Activated naive CD8-positive, alpha-beta T cell treated with anti-CD3 and anti-CD28 coated beads, Interleukin-2, amount 50 U/mL, for 24 hours (primary cell): ENCODE measurements around the gene URI1.
"Not testable (repeated sequence)": the region's sequence is repeated elsewhere in the genome, so short reads cannot be mapped to it uniquely, and the experiment has no call there.

Experiments used
- ATAC-seq: fragments of 150-1000 bp; cut with Tn5 transposase; one replicate; pipeline ENCODE4 v1.10.0; 2021
- DNase-seq: peaks from one replicate; pipeline ENCODE4 v3.0.0; 2021
- H3K27ac Mint-ChIP-seq: one replicate; pipeline ENCODE4 v1.8.0; 2021; ENCODE audit warnings: mild to moderate bottlenecking, mixed read lengths
- H3K27me3 Mint-ChIP-seq: one replicate; pipeline ENCODE4 v1.8.0; 2021; ENCODE audit warnings: mixed read lengths
- H3K36me3 Mint-ChIP-seq: one replicate; pipeline ENCODE4 v1.8.0; 2021; ENCODE audit warnings: low read depth, mixed read lengths
- H3K4me1 Mint-ChIP-seq: one replicate; pipeline ENCODE4 v1.8.0; 2021; ENCODE audit warnings: mixed read lengths
- H3K4me3 Mint-ChIP-seq: one replicate; pipeline ENCODE4 v1.8.0; 2021; ENCODE audit warnings: mild to moderate bottlenecking, moderate library complexity, mixed read lengths
- H3K9me3 Mint-ChIP-seq: one replicate; pipeline ENCODE4 v1.8.0; 2021; ENCODE audit warnings: mixed read lengths

Gene URI1

GRCh38 chr19:30036154-30037129 lies 94.4 kb downstream of the URI1 start:
- no peaks in the 10 kb centered on the region for H3K4me1 Mint-ChIP-seq
- no peaks in the 10 kb centered on the region for H3K27me3 Mint-ChIP-seq
- DNase-seq (no peak), ATAC-seq (no peak)
- peaks cover 69% of the 10 kb centered on the region for H3K9me3 Mint-ChIP-seq
- no peak overlapping the region for H3K4me3 Mint-ChIP-seq
- no peak overlapping the region for H3K27ac Mint-ChIP-seq
- peaks cover 85% of the 10 kb centered on the region for H3K36me3 Mint-ChIP-seq

DNA sequence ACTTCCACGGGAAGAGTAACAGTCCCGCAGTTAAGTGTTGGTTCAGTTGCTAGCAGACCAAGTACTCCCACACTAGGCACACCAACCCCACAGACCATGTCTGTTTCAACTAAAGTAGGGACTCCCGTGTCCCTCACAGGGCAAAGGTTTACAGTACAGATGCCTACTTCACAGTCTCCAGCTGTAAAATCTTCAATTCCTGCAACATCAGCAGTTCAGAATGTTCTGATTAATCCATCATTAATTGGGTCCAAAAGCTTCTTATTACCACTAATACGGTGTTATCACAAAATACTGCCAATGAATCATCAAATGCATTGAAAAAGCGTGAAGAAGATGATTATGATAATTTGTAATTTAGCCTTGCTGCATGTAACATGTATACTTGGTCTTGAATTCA lies 95.8 kb downstream of the URI1 start:
- no peak overlapping the region for H3K27ac Mint-ChIP-seq
- no peak for ATAC-seq
- H3K4me3 Mint-ChIP-seq: no peak overlapping the region
- peaks cover 81% of the 10 kb centered on the region for H3K36me3 Mint-ChIP-seq
- peaks cover 60% of the 10 kb centered on the region for H3K9me3 Mint-ChIP-seq
- no peaks in the 10 kb centered on the region for H3K27me3 Mint-ChIP-seq
- no peak for DNase-seq
- peaks cover 7% of the 10 kb centered on the region for H3K4me1 Mint-ChIP-seq

DNA sequence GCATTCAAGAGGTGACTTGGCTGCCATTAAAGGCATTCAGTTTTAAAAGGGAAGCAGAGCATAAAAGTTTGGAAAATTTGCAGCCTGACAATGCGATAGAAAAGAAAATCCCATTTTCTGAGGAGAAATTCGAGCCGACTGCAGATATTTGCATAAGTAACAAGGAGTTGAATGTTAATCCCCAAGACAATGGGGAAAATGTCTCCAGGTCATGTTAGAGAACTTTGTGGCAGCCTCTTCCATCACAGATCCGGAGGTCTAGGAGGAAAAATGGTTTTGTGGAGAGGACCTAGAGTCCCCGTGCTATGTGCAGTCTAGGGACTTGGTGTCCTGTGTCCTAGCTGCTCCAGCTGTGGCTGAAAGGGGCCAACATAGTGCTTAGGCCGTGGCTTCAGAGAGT lies 99.9 kb downstream of the URI1 start:
- DNase-seq, ATAC-seq, H3K4me3 Mint-ChIP-seq, H3K27me3 Mint-ChIP-seq, H3K27ac Mint-ChIP-seq: not testable (repeated sequence)
- Mint-ChIP-seq H3K4me1 (peaks cover 32% of the 10 kb centered on the region), H3K36me3 (peaks cover 44% of the 10 kb centered on the region), H3K9me3 (peaks cover 30% of the 10 kb centered on the region)

GRCh38 chr19:30043008-30043407 lies 101.0 kb downstream of the URI1 start:
- not testable (repeated sequence) for DNase-seq, H3K4me3 Mint-ChIP-seq, H3K27me3 Mint-ChIP-seq
- H3K36me3 Mint-ChIP-seq: peaks cover 33% of the 10 kb centered on the region
- peaks cover 20% of the 10 kb centered on the region for H3K9me3 Mint-ChIP-seq
- H3K4me1 Mint-ChIP-seq: peaks cover 32% of the 10 kb centered on the region
- ATAC-seq: peak; percentile 71
- H3K27ac Mint-ChIP-seq: peak overlapping the region; percentile 69

GRCh38 chr19:30044273-30045248 lies 102.5 kb downstream of the URI1 start:
- Mint-ChIP-seq H3K36me3 (peaks cover 25% of the 10 kb centered on the region), H3K4me3 (no peak overlapping the region), H3K27me3 (no peaks in the 10 kb centered on the region), H3K27ac (no peak overlapping the region), H3K4me1 (peaks cover 32% of the 10 kb centered on the region), H3K9me3 (peaks cover 12% of the 10 kb centered on the region)
- DNase-seq: no peak
- no peak for ATAC-seq

GRCh38 chr19:30046522-30046921 lies 104.5 kb downstream of the URI1 start:
- ATAC-seq (peak; percentile 30), DNase-seq (no peak)
- peaks cover 32% of the 10 kb centered on the region for H3K4me1 Mint-ChIP-seq
- H3K36me3 Mint-ChIP-seq: peaks cover 9% of the 10 kb centered on the region
- no peak overlapping the region for H3K27ac Mint-ChIP-seq
- no peaks in the 10 kb centered on the region for H3K27me3 Mint-ChIP-seq
- H3K4me3 Mint-ChIP-seq: no peak overlapping the region
- no peaks in the 10 kb centered on the region for H3K9me3 Mint-ChIP-seq

- Mint-ChIP-seq H3K4me3 (no peak overlapping the region), H3K4me1 (peaks cover 29% of the 10 kb centered on the region), H3K36me3 (peaks cover 8% of the 10 kb centered on the region), H3K27ac (no peak overlapping the region), H3K9me3 (no peaks in the 10 kb centered on the region), H3K27me3 (no peaks in the 10 kb centered on the region)
- no peak for DNase-seq
- no peak for ATAC-seq
These were observed 105.4 kb downstream of the URI1 start for GRCh38 chr19:30047432-30047831.

GRCh38 chr19:30049226-30049625 lies 107.2 kb downstream of the URI1 start:
- Mint-ChIP-seq H3K36me3 (no peaks in the 10 kb centered on the region), H3K27ac (no peak overlapping the region), H3K27me3 (no peaks in the 10 kb centered on the region), H3K9me3 (no peaks in the 10 kb centered on the region), H3K4me1 (peaks cover 18% of the 10 kb centered on the region), H3K4me3 (no peak overlapping the region)
- no peak for DNase-seq
- ATAC-seq: no peak

- ATAC-seq (no peak), DNase-seq (no peak)
- Mint-ChIP-seq H3K4me3 (no peak overlapping the region), H3K9me3 (no peaks in the 10 kb centered on the region), H3K27me3 (no peaks in the 10 kb centered on the region), H3K36me3 (no peaks in the 10 kb centered on the region), H3K4me1 (peaks cover 16% of the 10 kb centered on the region), H3K27ac (no peak overlapping the region)
These were observed 108.0 kb downstream of the URI1 start for GRCh38 chr19:30049846-30050667.

GRCh38 chr19:30052122-30053075 lies 110.4 kb downstream of the URI1 start:
- DNase-seq (no peak), ATAC-seq (no peak)
- Mint-ChIP-seq H3K36me3 (peaks cover 1% of the 10 kb centered on the region), H3K27ac (no peak overlapping the region), H3K27me3 (no peaks in the 10 kb centered on the region), H3K9me3 (no peaks in the 10 kb centered on the region), H3K4me1 (no peaks in the 10 kb centered on the region), H3K4me3 (no peak overlapping the region)

GRCh38 chr19:30053558-30053957 lies 111.5 kb downstream of the URI1 start:
- no peaks in the 10 kb centered on the region for H3K4me1 Mint-ChIP-seq
- no peak for ATAC-seq
- H3K9me3 Mint-ChIP-seq: no peaks in the 10 kb centered on the region
- H3K36me3 Mint-ChIP-seq: peaks cover 1% of the 10 kb centered on the region
- no peak overlapping the region for H3K27ac Mint-ChIP-seq
- H3K4me3 Mint-ChIP-seq: no peak overlapping the region
- no peaks in the 10 kb centered on the region for H3K27me3 Mint-ChIP-seq
- DNase-seq: no peak

- peaks cover 1% of the 10 kb centered on the region for H3K36me3 Mint-ChIP-seq
- no peaks in the 10 kb centered on the region for H3K27me3 Mint-ChIP-seq
- no peak overlapping the region for H3K4me3 Mint-ChIP-seq
- no peak overlapping the region for H3K27ac Mint-ChIP-seq
- ATAC-seq (no peak), DNase-seq (no peak)
- no peaks in the 10 kb centered on the region for H3K9me3 Mint-ChIP-seq
- H3K4me1 Mint-ChIP-seq: no peaks in the 10 kb centered on the region
These were observed 112.2 kb downstream of the URI1 start for GRCh38 chr19:30054210-30054609.

- Mint-ChIP-seq H3K9me3 (no peaks in the 10 kb centered on the region), H3K4me1 (no peaks in the 10 kb centered on the region), H3K36me3 (peaks cover 1% of the 10 kb centered on the region), H3K4me3 (no peak overlapping the region), H3K27me3 (no peaks in the 10 kb centered on the region), H3K27ac (no peak overlapping the region)
- DNase-seq: no peak
- ATAC-seq: no peak
These were observed 114.5 kb downstream of the URI1 start for GRCh38 chr19:30056580-30056979.
